ENCODE data around the gene APBB2.

DNA sequence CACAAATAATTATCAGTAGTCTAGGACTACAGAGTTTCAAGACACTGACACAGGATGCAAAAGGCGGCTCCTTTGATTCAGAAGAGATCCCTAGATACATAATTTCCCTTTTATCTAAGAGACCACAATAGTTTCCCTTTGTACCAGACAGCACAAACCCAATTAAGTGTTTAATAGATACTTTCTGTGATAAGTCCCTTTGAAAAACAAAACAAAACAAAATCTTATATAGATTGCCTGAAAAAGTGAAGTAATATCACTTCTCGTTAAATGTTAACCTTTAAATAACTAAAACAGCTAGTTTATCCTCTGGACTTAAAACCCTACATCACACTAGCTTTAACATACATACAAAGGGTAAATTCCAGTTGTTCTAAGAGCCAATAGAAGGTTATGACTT lies 49.9 kb downstream of the APBB2 start:
- TF ChIP-seq POLR2A (IDR thresholded peaks at IDR 0.05) (no peak), CTCF (IDR thresholded peaks at IDR 0.05) (no peak), POLR2AphosphoS5 (IDR thresholded peaks at IDR 0.05) (no peak)

Measured in prostate gland (tissue), 2 donors.